PC-3 (cell line): Measurements from ENCODE around the gene IGDCC3.

Source experiments
- EZH2 ChIP-seq: fragments of 300-600 bp; sonication (generic); IDR thresholded peaks from one replicate; pipeline ENCODE4 v1.6.1; 2017; ENCODE audit warnings: antibody characterized with exemption, mild to moderate bottlenecking, low read length; ENCODE audit not compliant: unreplicated experiment
- EZH2phosphoT487 ChIP-seq: fragments of 300-600 bp; sonication (generic); IDR thresholded peaks from 2 replicates; pipeline ENCODE4 v1.6.1; 2018; ENCODE audit warnings: mild to moderate bottlenecking, antibody characterized with exemption, low read length, borderline replicate concordance
- TF ChIP-seq, protein P1 (sequence below): fragments of 300-600 bp; sonication (generic); conservative IDR thresholded peaks from 2 replicates; pipeline ENCODE4 v1.5.1; 2017; ENCODE audit warnings: antibody characterized with exemption, low read depth, mild to moderate bottlenecking, low read length

DNA sequence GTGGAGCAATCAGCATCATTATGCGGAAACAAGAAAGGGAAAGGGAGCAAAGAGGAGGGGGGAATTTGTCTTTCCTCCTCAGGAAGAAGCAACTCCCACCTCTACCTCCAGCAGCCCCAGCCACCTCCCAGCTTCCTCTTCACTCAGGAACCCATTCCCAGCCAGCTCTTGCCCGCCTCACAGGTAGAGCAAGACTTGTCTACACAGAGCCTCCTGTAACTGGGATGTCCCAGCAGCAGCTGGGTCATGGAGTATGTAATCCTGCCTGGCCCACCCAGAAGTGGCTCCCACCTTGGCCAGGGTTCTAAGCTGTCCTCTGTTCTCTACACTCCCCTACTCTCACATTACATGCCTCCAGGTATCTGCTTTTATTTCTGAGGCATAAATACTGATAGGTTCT is 14.0 kb downstream of the IGDCC3 start:
- TF ChIP-seq, protein P1, sequence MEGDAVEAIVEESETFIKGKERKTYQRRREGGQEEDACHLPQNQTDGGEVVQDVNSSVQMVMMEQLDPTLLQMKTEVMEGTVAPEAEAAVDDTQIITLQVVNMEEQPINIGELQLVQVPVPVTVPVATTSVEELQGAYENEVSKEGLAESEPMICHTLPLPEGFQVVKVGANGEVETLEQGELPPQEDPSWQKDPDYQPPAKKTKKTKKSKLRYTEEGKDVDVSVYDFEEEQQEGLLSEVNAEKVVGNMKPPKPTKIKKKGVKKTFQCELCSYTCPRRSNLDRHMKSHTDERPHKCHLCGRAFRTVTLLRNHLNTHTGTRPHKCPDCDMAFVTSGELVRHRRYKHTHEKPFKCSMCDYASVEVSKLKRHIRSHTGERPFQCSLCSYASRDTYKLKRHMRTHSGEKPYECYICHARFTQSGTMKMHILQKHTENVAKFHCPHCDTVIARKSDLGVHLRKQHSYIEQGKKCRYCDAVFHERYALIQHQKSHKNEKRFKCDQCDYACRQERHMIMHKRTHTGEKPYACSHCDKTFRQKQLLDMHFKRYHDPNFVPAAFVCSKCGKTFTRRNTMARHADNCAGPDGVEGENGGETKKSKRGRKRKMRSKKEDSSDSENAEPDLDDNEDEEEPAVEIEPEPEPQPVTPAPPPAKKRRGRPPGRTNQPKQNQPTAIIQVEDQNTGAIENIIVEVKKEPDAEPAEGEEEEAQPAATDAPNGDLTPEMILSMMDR, result no peak
- no peak for TF ChIP-seq EZH2
- TF ChIP-seq EZH2phosphoT487, result no peak
